Measurements from ENCODE around the gene GPR150.

Gene GPR150

DNA sequence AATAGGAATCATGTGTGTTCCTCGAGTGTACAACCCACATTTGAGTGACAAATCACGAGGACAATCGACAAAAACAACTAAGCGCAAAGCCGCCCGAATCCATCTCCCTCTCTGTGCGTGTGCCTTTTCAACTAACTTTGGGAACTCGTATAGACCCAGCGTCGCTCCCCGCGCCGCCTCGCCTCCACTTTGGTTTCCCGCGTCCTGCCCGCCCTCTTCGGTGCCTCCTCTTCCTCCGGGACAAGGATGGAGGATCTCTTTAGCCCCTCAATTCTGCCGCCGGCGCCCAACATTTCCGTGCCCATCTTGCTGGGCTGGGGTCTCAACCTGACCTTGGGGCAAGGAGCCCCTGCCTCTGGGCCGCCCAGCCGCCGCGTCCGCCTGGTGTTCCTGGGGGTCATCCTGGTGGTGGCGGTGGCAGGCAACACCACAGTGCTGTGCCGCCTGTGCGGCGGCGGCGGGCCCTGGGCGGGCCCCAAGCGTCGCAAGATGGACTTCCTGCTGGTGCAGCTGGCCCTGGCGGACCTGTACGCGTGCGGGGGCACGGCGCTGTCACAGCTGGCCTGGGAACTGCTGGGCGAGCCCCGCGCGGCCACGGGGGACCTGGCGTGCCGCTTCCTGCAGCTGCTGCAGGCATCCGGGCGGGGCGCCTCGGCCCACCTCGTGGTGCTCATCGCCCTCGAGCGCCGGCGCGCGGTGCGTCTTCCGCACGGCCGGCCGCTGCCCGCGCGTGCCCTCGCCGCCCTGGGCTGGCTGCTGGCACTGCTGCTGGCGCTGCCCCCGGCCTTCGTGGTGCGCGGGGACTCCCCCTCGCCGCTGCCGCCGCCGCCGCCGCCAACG, at the start of gene GPR150:
Gene GPR150 (plus strand): TSS at position 58 of the 840 bp plus-strand sequence. CDS start 189 bp downstream, at position 247.
- peak; percentile 53 for DNase-seq (ENCODE audit: low read depth)

DNA sequence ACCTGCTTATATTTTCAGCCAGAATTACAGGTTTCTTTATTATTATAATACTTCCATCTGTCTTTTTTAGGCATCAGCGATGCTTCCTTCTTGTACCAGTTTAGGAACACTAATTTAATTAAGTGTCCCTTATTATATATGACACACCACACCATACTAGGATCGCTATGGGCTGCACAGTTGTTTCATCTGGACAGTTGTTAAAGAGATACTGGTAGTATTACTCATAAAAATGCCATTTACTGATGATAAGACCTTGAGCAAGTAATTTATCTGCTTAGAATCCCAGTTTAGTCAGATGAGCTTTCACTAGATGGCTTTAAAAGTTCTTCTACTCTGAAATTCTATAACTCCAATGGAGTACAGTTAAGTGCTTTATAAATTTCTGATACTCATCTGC, 47.9 kb upstream of the GPR150 start:
- no peak for DNase-seq (ENCODE audit: low read depth)

DNA sequence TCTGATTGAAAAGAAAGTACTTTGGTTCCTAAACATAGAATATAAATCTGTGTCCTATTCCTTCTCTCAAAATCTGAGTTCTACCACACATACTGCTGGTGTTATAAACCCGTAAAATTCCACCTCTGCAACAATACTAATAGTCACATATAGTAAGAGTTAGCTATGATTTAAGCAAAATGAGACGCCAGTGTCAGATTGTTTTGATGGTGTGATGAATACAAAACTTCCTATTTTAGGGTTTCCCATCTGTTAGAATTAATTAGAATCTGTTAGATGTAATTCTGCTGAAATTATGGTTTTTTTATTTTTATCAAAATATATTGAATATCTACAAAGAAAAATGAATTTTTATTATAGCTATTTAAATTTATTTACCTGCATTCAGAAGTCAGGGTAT, 38.3 kb upstream of the GPR150 start:
- no peak for DNase-seq (ENCODE audit: low read depth)

DNA sequence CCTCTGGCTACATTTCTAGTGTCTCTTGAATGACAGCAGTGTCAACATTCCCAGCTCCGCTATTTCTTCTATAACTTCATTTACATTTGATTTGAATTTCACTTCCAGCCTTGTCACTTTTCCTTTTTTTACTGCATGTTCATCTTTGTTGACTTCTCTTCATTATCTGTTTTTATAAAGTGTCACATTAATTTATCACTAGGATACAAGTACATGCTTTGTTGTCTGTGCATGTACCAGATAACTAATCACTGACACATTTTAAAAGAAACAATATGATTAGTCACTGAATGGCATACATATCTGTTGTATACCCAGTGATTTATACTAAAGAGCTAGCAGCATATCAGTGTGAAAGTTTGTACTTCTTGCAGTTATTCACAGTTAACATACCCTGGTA, 35.9 kb upstream of the GPR150 start:
- no peak for DNase-seq (ENCODE audit: low read depth)

DNA sequence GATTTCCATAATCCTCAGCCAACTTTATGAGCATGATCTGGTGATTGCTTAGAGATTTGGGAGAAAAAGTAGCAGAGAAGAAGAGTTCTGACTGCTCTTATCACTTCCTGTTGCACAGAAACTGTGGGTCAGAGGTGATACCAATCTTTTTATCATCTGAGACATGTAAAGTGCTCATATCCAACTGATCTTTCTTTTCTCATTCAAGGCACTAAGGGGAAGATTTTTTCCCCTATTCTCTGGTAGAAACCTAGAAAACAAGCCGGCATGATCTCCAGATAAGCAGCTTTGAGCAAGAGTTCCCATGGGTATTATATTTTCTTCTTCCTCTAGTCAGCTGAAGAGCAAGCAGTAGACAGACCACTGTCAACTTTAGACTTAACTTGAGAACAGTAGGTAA, 29.0 kb upstream of the GPR150 start:
- peak; percentile 26 for DNase-seq (ENCODE audit: low read depth)

DNA sequence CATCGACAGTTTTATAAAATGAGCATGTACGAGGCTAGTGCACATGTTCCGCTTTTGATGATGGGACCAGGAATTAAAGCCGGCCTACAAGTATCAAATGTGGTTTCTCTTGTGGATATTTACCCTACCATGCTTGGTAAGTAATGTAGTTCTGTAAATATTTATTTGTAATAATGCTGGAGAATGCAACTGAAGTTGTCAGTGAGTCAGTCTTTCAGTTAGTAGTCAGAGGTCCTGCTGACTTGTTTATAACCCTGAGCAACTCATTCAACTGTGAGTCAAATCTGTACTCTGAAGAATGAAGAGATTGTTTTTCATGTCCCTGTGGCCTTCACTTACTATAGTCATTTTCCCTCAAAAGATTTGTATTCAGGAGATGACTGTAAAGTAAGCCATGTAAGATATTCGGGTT, 28.4 kb upstream of the GPR150 start:
- DNase-seq (ENCODE audit: low read depth): peak; percentile 97

DNA sequence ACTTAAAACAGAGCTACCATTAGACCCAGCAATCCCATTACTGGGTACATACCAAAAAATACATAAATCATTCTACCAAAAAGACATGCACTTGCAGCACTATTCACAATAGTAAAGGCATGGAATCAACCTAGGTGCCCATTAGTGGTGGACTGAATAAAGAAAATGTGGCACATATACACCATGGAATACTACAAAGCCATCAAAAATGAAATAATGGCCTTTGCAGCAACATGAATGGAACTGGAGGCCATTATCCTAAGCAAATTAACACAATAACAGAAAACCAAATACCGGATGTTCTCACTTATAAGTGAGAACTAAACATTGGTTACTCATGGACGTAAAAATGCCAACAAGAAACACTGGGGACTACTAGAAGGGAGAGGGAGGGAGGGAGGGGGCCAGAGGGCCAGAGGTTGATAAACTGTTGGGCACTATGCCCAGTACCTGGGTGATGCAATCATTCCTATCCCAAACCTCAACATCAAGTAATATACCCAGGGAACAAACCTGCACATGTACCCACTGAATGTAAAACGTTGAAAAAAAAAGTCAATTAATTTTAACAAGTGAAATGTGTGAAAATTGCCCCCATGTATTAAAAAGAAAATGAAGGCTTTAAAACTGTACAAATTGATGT, 24.5 kb upstream of the GPR150 start:
- DNase-seq (ENCODE audit: low read depth): no peak

DNA sequence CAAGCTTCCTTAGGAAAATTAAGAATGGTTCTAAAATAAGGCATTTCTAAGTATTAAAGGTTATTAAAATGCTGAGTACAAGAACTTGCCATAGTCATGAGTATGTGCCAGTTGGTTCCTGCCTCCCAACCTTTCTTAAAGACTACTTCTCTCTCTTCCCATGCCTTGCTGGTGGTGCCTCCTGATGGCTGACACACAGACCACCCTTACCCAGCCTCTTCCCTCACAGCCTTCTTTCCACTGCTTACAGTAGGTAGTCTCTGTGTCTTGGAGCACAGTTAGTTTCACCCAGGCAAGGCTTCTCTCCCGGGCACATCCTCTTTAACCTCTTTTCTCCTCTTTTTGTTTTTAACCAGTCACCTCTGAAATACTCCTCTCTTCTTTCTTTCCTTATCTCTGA, 20.6 kb upstream of the GPR150 start:
- DNase-seq (ENCODE audit: low read depth): no peak

DNA sequence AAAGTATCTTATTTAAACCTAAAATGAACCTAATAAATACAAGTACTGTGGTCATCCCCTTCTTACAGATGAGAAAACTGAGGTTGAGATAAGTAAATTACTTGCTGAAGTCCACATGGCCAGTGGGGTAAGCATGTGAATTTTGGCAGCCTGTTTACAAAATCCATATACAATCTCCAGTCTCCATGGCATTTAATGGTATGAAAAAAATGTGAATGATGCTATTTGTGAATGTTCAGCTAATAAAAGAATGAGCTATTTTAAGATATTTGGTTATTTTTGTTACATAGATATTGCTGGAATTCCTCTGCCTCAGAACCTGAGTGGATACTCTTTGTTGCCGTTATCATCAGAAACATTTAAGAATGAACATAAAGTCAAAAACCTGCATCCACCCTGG, 19.3 kb upstream of the GPR150 start:
- DNase-seq (ENCODE audit: low read depth): peak; percentile 64

DNA sequence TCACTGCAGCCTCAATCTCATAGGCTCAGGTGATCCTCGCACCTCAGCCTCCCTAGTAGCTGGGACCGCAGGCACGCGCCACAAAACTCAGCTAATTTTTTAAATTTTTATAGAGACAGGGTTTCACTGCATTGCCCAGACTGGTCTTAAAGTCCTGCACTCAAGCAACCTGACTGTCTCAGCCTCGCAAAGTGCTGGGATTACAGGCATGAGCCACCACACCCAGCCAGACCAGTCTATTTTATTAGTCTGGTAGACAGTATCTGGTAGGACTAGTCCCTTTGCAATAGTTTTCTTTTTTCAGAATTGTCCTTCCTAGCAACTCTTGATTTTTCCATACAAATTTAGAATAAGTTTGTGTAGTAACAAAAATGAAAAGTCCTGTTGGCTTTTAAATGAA, 14.1 kb upstream of the GPR150 start:
- DNase-seq (ENCODE audit: low read depth): no peak

DNA sequence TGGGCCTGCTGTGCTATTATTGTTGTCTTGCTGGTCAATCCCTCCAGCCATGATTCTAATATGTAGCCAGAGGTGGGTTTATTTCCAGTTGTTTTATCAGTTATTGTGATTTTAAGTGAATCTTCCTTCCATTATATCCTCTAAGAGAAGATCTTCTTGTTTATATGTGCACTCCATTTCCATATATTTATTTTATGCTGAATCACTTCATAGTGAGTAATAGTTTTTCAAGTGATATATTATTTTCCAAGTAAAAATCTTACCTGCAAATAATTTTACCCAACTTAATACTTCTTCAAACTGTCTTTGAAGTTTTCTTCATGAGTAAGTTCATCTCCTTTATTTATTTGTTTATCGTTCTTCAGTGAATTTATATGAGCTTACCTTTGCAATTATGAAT, 13.5 kb upstream of the GPR150 start:
- DNase-seq (ENCODE audit: low read depth): no peak

DNA sequence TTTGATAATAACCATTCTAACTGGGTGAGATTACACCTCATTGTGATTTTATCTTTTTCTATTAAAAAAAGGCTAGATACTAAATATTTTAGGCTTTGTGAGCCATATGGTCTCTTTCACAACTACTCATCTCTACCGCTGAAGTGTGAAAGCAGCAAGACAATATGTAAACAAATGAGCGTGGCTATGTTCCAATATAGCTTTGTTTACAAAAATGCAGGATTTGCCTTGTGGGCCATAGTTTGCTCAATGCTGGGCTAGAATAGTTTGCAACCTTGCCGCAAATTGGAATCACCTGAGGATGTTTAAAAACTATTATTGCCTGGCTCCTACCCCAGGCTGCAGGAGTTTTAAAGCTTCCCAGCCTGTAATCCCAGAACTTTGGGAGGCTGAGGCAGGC, 10.2 kb upstream of the GPR150 start:
- DNase-seq (ENCODE audit: low read depth): peak; percentile 54

DNA sequence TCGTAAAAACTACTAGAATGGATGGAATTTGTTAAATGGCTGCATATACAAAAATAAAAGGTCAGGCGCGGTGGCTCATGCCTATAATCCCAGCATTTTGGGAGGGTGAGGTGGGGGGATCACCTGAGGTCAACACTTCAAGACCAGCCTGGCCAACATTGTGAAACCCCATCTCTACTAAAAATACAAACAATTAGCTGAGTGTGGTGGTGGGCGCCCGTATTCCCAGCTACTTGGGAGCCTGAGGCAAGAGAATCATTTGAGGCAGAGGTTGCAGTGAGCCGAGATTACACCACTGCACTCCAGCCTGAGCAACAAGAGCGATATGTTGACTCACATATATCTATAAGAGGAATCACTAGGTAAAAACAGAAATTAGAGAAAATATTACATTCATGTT, 9.3 kb upstream of the GPR150 start:
- no peak for DNase-seq (ENCODE audit: low read depth)

DNA sequence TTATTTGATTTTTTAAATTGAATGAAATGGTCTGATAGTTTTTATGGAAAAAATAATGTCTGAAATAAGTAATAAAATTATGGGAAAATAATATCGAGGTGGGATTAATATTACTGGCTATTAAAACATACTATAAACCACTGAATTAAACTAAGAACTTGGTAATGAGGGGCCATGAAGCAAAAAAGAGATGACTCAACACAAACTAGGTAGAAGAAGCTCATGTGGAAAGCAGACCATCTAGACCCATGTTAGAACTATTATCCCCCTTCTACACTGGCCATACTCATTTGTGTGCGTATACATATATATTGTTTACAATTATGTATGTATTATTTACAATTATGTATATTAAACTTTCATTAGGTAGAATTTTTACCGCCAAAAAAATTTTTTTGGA, 8.5 kb upstream of the GPR150 start:
- DNase-seq (ENCODE audit: low read depth): no peak

DNA sequence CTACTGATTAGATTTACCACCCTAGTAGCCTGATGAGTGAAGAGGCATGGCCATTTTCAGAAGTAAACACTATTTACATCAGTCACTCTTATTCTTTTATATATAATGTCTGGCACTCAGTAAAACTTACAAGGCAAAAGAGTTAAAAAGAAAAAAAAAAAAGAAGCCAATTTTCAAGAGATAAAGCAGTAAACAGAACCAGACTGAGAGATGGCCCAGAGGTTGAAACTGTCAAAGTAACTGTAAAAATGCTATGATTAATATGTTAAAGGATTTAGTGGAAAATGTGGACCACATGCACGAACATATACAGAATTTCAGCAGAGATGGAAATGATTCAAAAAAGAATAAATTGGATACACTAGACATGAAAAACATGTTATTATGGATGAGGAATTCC, 6.4 kb upstream of the GPR150 start:
- no peak for DNase-seq (ENCODE audit: low read depth)

DNA sequence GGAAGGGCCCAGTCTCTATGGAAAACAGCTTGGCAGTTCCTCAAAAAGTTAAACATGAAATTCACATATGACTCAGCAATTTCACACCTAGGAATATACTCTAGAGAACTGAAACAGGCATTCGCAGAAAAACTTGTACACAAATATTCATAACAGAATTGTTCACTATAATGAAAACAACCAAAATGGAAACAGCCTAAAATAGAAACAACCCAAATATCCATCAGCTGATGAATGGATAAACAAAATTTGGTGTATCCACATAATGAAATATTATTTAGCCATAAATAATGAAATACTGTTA, 4.8 kb upstream of the GPR150 start:
- DNase-seq (ENCODE audit: low read depth): no peak

DNA sequence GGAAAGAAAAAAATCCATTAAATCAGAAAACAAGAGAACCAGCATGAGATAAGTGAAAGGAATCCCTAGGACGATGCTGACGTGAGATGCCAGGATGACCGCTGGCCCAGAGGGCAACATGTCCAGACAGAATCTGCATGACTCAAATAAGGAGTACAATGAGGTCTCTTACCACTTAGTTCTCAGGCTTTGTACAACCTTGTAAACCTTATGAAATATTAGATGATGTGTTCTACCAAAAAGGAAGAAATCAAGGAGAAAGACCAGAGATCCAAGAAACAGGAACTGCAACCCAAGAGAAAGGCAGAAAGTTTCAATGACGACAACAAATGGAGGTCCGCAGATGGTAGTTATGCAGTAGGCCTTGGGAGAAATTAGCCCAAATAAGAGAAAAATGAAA, 2.8 kb upstream of the GPR150 start:
- DNase-seq (ENCODE audit: low read depth): peak; percentile 84

DNA sequence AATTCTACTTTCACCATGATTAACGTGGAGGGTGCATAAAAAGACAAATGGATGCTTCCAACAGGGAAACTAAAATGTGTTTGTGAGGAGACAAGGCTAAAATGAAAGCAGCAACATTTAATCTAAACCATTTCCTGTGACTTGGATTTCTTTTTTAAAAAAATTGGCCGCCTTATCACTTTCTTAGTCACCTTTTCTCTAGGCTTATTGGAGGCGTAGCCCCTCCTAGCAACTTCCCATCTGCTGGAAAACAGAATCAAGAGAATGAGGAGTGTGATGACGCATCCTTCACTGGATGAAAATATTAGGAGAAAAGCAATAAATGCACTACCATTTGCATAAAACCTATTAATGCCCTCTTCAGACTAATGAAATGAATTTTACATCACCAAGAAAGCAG, 791 bp upstream of the GPR150 start:
- peak; percentile 52 for DNase-seq (ENCODE audit: low read depth)

DNA sequence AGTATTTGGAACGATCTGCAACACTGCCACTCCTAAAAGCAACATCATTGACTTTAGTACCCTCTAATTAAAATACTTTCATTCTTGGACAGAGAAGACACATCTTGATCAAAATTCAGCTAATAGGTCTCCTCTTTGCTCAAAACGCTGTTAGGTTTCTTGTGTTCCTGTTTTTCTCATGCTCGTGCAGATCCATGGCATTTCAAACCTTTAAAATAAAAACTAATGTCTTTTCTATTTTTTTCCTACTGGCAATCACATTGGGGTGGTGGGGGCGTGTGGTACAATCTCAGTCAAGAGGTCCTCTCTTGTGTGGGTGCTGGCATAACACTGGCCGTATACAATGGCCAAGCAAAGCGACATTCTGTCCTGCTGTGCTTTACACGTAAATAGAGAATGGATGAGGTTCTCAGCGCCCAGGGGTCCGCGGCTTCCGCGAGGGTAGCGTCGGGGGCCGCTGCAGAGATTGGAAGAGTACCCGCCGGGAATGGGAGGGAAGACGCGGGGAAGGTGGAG, 315 bp upstream of the GPR150 start:
- no peak for DNase-seq (ENCODE audit: low read depth)

DNA sequence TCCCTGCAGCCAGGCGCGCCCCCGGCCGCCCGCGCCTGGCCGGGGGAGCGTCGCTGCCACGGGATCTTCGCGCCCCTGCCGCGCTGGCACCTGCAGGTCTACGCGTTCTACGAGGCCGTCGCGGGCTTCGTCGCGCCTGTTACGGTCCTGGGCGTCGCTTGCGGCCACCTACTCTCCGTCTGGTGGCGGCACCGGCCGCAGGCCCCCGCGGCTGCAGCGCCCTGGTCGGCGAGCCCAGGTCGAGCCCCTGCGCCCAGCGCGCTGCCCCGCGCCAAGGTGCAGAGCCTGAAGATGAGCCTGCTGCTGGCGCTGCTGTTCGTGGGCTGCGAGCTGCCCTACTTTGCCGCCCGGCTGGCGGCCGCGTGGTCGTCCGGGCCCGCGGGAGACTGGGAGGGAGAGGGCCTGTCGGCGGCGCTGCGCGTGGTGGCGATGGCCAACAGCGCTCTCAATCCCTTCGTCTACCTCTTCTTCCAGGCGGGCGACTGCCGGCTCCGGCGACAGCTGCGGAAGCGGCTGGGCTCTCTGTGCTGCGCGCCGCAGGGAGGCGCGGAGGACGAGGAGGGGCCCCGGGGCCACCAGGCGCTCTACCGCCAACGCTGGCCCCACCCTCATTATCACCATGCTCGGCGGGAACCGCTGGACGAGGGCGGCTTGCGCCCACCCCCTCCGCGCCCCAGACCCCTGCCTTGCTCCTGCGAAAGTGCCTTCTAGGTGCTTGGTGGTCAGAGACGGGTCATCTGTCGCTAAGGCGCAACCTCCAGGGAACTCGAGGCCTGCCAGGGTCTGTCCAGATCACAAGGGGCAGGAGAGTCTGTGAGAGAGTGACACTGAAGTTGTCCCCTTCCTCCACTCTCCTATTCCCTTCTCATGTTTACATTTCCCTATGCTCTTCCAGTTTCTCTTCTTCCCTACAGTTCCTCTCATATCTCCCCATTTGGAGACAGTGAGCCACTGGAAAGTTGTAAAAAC, 1.3 kb downstream of the GPR150 start:
- peak; percentile 40 for DNase-seq (ENCODE audit: low read depth)

DNA sequence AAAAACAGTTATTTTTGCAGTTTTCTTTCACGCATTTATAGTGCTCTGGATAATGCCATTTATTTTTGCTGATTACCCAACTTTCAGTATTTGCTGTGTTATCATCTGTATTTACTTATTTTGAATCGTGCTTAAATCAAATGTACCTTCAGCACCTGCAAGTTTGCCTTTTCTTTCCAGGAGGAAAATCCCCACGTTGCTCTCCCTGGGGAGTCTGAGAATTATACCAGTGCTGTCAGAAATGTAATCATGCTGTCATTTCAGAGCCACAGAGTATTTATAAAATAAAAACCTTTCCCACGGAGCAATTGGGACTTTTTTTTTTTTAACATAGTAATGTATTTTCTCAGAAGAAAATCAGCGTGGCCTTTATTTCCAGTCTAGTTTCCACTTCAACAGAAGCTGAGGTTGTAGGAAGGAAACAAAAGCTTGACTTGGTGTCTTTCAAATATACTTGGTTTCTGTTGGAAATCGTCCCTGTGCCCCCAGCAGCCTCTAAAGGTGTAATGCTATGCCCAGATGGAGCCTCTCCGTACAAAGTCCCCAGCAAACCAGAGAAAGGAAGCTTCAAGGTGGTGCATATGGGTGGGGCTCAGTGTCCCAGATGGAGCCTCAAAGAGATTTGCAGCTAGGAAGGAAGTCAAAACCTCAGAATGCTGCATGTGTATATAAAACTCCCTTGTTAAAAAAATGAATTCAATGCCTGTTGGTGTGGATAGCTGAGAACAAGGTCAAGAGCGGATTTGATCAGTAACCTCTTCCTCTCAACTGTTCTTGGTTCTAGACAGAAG, 2.1 kb downstream of the GPR150 start:
- no peak for DNase-seq (ENCODE audit: low read depth)

DNA sequence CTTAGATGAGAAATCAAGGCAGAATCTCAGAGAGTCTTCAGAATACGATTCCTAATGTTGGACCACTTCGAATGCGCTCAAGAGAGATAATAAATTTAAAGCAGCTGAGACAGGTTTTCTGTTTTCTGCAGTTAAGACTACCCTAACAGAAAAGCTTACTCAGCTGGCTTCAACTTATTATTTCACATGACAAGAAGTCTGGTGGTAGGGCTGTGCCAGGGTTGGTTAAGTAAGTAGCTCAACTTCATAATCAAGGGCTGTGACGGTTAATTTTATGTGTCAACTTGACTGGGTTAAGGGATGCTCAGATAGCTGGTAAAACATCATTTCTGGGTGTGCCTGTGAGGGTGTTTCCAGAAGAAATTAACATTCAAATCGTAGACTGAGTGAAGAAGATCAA, 3.8 kb downstream of the GPR150 start:
- no peak for DNase-seq (ENCODE audit: low read depth)

Measured in iris pigment epithelial cell (primary cell).